NCI-H226 (cell line): Measurements from ENCODE around the gene SPESP1.
A peak's percentile ranks its signal among the peaks of the same experiment; 100 is the strongest.

Experiments
- DNase-seq: peaks from one replicate; pipeline ENCODE4 v3.0.0-alpha.2; 2015

The SPESP1 gene

DNA sequence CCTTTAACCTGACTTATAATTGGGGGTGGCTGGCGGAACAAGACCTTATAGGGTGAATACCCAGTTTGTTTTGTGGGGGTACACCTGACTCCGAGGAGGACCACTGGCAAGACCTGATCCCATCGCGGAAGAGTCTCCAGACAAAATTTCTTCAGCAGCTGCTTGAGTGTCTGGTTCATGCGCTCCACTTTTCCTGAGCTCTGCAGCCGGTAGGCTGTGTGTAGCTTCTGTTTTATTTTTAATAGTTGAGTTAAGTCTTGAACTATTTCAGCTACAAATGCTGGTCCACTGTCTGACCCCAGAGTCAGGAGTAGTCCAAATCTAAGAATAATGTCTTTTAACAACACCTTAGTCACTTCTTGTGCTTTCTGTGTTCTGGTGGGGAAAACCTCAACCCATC is 63.0 kb downstream of the SPESP1 start:
- DNase-seq, result no peak

DNA sequence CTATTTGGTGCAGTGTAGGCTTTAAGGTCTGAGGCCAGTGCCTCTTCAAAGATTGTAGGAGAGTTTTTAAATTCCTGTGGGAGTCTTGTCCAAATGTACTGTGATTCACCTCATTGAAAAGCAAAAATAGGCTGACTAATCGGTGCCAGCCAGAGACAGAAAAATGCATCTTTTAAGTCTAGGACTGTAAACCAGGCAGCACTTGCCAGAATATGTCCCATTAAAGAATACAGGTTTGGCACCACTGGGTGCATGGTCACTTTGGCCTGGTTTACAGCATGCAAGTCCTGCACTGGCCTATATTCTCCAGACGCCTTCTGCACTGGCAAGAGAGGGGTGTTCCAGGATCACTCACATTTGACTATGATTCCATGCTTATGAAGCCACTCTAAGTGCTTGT is 63.8 kb downstream of the SPESP1 start:
- peak; percentile 91 for DNase-seq

DNA sequence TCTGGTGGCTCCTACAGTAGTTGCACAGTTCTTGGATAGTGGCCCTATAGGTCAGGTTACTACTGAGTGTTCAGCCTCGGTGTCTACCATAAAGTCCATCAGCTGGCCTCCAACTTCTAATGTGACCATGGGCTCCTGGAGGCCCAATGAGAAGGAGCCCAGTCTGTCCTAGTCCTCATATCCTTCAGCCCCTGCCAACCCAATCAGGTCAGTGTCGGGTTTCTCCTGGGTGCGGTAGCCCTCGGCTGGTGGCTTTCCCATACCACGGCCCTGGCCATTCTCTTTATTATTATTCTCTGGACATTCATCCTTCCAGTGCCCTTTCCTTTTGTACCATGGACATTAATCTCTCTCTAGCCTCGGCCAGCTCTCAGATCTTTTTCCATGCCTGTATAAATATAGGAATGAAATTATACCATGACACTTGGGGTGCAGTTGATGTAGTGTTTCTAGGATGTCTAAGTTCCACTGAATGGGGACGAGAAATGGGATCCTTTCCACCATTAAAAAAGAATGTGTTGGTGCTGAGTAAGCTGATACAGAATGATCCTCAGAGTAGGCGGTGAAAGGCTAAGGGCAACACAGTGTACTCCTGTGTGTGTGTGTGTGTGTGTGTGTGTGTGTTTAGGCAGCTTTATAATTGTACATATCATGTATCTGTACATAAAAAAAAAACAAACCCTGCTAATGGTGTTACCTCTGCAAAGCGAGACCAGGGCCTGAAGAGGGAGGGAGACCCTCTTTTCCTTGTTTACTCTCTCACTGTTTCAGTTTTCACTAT is 64.8 kb downstream of the SPESP1 start:
- no peak for DNase-seq
